Measurements from ENCODE around the gene FIGNL1. TPM values are rescaled to one million over a fixed set of nuclear protein-coding genes. Genes with fewer than 3 reads are reported as not detected.

Gene FIGNL1
- total and polyA plus RNA-seq, 10 of the 15 experiments (the other 5 are each of a cell fraction or from before 2014, with no cell fraction given) = 11.5 to 37.4 (median 29.0) TPM

GRCh38 chr7:50409856-50410745, 40.0 kb downstream of the FIGNL1 start (continued):
- TF ChIP-seq USF2 (IDR thresholded peaks at IDR 0.05; ENCODE audit: borderline replicate concordance, low read depth, low read length) = no peak
- TF ChIP-seq ZNF207 (IDR thresholded peaks at IDR 0.05; ENCODE audit: borderline replicate concordance) = no peak
- TF ChIP-seq CEBPB (IDR thresholded peaks at IDR 0.05; ENCODE audit: borderline replicate concordance in 1 of 2, low read depth in 2 of 2, low read length in 2 of 2) = no peak
- TF ChIP-seq MTA3 (IDR thresholded peaks at IDR 0.05; ENCODE audit: borderline replicate concordance, low read length) = 0 out of 2 replicates have a peak, but pooled peaks have one; percentile 26
- TF ChIP-seq NRF1 (conservative IDR thresholded peaks at IDR 0.05; ENCODE audit: low read depth, low read length) = no peak
- TF ChIP-seq NBN (IDR thresholded peaks at IDR 0.05) = peak; percentile 74; the same call in 1 of the 2 replicates
- no peak for TF ChIP-seq RBBP5 (conservative IDR thresholded peaks at IDR 0.05)
- no peak; the same call in 1 of the 2 replicates for TF ChIP-seq TBL1XR1 (IDR thresholded peaks at IDR 0.05; ENCODE audit: low read depth, low read length)
- TF ChIP-seq TAF1 (IDR thresholded peaks at IDR 0.05; ENCODE audit: borderline replicate concordance, low read depth, low read length) = no peak
- TF ChIP-seq TCF12 (IDR thresholded peaks at IDR 0.05; ENCODE audit: low read depth, low read length) = peak; percentile 44; the same call in 1 of the 2 replicates
- TF ChIP-seq ZNF217 (IDR thresholded peaks at IDR 0.05) = no peak
- no peak for TF ChIP-seq SIN3A (IDR thresholded peaks at IDR 0.05; ENCODE audit: low read depth, low read length)
- TF ChIP-seq EZH2 (IDR thresholded peaks at IDR 0.05; ENCODE audit: borderline replicate concordance, control insufficient read depth, low read depth, low read length) = no peak
- no peak for TF ChIP-seq ZBTB11 (CRISPR knock-in tag; IDR thresholded peaks at IDR 0.05)
- 0 out of 2 replicates have a peak, but pooled peaks have one; percentile 41 for TF ChIP-seq BCL11A (IDR thresholded peaks at IDR 0.05; ENCODE audit: low read depth, low read length)
- TF ChIP-seq ZNF384 (IDR thresholded peaks at IDR 0.05; ENCODE audit: borderline replicate concordance, low read depth, low read length) = no peak
- TF ChIP-seq TCF7 (IDR thresholded peaks at IDR 0.05; ENCODE audit: borderline replicate concordance) = no peak
- TF ChIP-seq IKZF1 (conservative IDR thresholded peaks at IDR 0.05) = peak; percentile 89
- peak; percentile 77 for TF ChIP-seq CBFB (IDR thresholded peaks at IDR 0.05; ENCODE audit: low read depth)
- TF ChIP-seq IRF5 (IDR thresholded peaks at IDR 0.05; ENCODE audit: borderline replicate concordance) = no peak
- TF ChIP-seq SMARCA5 (IDR thresholded peaks at IDR 0.05) = no peak
- TF ChIP-seq CBX3 (IDR thresholded peaks at IDR 0.05; ENCODE audit: borderline replicate concordance, low read depth) = no peak
- TF ChIP-seq ESRRA (IDR thresholded peaks at IDR 0.05; ENCODE audit: low read length) = no peak
- TF ChIP-seq ETV6 (conservative IDR thresholded peaks at IDR 0.05 in 1 of 2, IDR thresholded peaks at IDR 0.05 in 1 of 2; ENCODE audit: borderline replicate concordance in 1 of 2, low read depth in 1 of 2) = no peak; a peak in 1 of 4 replicates
- peak; percentile 90 to 93 for TF ChIP-seq IKZF2 (IDR thresholded peaks at IDR 0.05)
